GM23248 (cell line): ENCODE results near the gene KCNH2. TPM values are rescaled to one million over a fixed set of nuclear protein-coding genes. Genes with fewer than 3 reads are reported as not detected.
"Not testable (repeated sequence)": the region's sequence is repeated elsewhere in the genome, so short reads cannot be mapped to it uniquely, and the experiment has no call there.

Experiments used
- DNase-seq: peaks from one replicate; pipeline ENCODE4 v3.0.0-alpha.2; 2015
- H2AFZ ChIP-seq: fragments of 200-600 bp; sonication (generic); 2 replicates; pipeline ENCODE4 v1.6.1; 2016; ENCODE audit warnings: antibody characterized with exemption
- H3F3A ChIP-seq: fragments of 200-600 bp; sonication (generic); 2 replicates; pipeline ENCODE4 v1.6.1; 2016; ENCODE audit warnings: mild to moderate bottlenecking, antibody characterized with exemption, mixed run types; ENCODE audit not compliant: insufficient read depth
- H3K27ac ChIP-seq: fragments of 200-600 bp; sonication (generic); 2 replicates; pipeline ENCODE4 v1.5.1; 2016; ENCODE audit warnings: mild to moderate bottlenecking
- H3K27me3 ChIP-seq: fragments of 200-600 bp; sonication (generic); replicated peaks from 2 replicates; pipeline ENCODE4 v1.6.1; 2016; ENCODE audit warnings: mild to moderate bottlenecking; ENCODE audit not compliant: insufficient read depth
- H3K36me3 ChIP-seq: fragments of 200-600 bp; sonication (generic); 2 replicates; pipeline ENCODE4 v1.6.1; 2016; ENCODE audit warnings: low read depth, mild to moderate bottlenecking
- H3K4me1 ChIP-seq: fragments of 200-600 bp; sonication (generic); 2 replicates; pipeline ENCODE4 v1.6.1; 2016; ENCODE audit warnings: mild to moderate bottlenecking; ENCODE audit not compliant: insufficient read depth
- H3K4me2 ChIP-seq: fragments of 200-600 bp; sonication (generic); one replicate; pipeline ENCODE4 v1.6.1; 2016; ENCODE audit warnings: mild to moderate bottlenecking; ENCODE audit not compliant: unreplicated experiment
- H3K4me3 ChIP-seq: fragments of 200-600 bp; sonication (generic); 2 replicates; pipeline ENCODE4 v1.5.1; 2016; ENCODE audit warnings: mild to moderate bottlenecking
- H3K79me2 ChIP-seq: fragments of 200-600 bp; sonication (generic); 2 replicates; pipeline ENCODE4 v1.6.1; 2016; ENCODE audit warnings: mild to moderate bottlenecking; ENCODE audit not compliant: insufficient read depth
- H3K9ac ChIP-seq: fragments of 200-600 bp; sonication (generic); 2 replicates; pipeline ENCODE4 v1.6.1; 2016; ENCODE audit warnings: mild to moderate bottlenecking
- H3K9me2 ChIP-seq: fragments of 200-600 bp; sonication (generic); 2 replicates; pipeline ENCODE4 v1.6.1; 2016; ENCODE audit warnings: mixed run types, mild to moderate bottlenecking, moderate library complexity; ENCODE audit not compliant: insufficient read depth
- H3K9me3 ChIP-seq: fragments of 200-600 bp; sonication (generic); one replicate; pipeline ENCODE4 v1.6.1; 2017; ENCODE audit warnings: low read depth
- H4K20me1 ChIP-seq: fragments of 200-600 bp; sonication (generic); 2 replicates; pipeline ENCODE4 v1.6.0; 2016; ENCODE audit not compliant: insufficient read depth
- EZH2 ChIP-seq: fragments of 200-600 bp; sonication (generic); IDR thresholded peaks from 2 replicates; pipeline ENCODE4 v1.6.1; 2018; ENCODE audit warnings: antibody characterized with exemption, mild to moderate bottlenecking; ENCODE audit not compliant: insufficient read depth, poor library complexity, severe bottlenecking
- EZH2phosphoT487 ChIP-seq: fragments of 200-600 bp; sonication (generic); IDR thresholded peaks from 2 replicates; pipeline ENCODE4 v1.6.1; 2018; ENCODE audit warnings: antibody characterized with exemption, moderate library complexity, mild to moderate bottlenecking, low read depth; ENCODE audit not compliant: insufficient read depth
- WGBS, 2 experiments: methylation state at CpG; one replicate each; pipeline ENCODE4 v1.1.6; 2015 to 2017; ENCODE audit warnings: low lambda C conversion rate in 2 of 2, low coverage in 1 of 2; ENCODE audit errors: missing lambda C conversion rate in 2 of 2; 5-methylcytosine and 5-hydroxymethylcytosine counted together
- in situ Hi-C: fragments of 300-500 bp; cut with MboI; formaldehyde crosslinking; loops from 2 replicates; pipeline ENCODE4 v1.15.0; 2020
- polyA plus RNA-seq: library from polyadenylated mRNA; unstranded; fragments of >200 nt; fragmentation: Nextera tagmentation; extraction: Ambion mirVana; gene quantifications from 2 replicates; pipeline ENCODE4 v1.2.1, GENCODE V29; 2016
- total RNA-seq: library from RNA; depleted of rRNA; stranded (reverse); fragments of >200 nt; shearing (Covaris generic); gene quantifications from 2 replicates; pipeline ENCODE4 v1.2.3, GENCODE V29; 2014; rRNA removed

The KCNH2 gene, protein sequence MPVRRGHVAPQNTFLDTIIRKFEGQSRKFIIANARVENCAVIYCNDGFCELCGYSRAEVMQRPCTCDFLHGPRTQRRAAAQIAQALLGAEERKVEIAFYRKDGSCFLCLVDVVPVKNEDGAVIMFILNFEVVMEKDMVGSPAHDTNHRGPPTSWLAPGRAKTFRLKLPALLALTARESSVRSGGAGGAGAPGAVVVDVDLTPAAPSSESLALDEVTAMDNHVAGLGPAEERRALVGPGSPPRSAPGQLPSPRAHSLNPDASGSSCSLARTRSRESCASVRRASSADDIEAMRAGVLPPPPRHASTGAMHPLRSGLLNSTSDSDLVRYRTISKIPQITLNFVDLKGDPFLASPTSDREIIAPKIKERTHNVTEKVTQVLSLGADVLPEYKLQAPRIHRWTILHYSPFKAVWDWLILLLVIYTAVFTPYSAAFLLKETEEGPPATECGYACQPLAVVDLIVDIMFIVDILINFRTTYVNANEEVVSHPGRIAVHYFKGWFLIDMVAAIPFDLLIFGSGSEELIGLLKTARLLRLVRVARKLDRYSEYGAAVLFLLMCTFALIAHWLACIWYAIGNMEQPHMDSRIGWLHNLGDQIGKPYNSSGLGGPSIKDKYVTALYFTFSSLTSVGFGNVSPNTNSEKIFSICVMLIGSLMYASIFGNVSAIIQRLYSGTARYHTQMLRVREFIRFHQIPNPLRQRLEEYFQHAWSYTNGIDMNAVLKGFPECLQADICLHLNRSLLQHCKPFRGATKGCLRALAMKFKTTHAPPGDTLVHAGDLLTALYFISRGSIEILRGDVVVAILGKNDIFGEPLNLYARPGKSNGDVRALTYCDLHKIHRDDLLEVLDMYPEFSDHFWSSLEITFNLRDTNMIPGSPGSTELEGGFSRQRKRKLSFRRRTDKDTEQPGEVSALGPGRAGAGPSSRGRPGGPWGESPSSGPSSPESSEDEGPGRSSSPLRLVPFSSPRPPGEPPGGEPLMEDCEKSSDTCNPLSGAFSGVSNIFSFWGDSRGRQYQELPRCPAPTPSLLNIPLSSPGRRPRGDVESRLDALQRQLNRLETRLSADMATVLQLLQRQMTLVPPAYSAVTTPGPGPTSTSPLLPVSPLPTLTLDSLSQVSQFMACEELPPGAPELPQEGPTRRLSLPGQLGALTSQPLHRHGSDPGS
- not detected in 2 replicates for total RNA-seq
- not detected in 2 replicates for polyA plus RNA-seq

DNA sequence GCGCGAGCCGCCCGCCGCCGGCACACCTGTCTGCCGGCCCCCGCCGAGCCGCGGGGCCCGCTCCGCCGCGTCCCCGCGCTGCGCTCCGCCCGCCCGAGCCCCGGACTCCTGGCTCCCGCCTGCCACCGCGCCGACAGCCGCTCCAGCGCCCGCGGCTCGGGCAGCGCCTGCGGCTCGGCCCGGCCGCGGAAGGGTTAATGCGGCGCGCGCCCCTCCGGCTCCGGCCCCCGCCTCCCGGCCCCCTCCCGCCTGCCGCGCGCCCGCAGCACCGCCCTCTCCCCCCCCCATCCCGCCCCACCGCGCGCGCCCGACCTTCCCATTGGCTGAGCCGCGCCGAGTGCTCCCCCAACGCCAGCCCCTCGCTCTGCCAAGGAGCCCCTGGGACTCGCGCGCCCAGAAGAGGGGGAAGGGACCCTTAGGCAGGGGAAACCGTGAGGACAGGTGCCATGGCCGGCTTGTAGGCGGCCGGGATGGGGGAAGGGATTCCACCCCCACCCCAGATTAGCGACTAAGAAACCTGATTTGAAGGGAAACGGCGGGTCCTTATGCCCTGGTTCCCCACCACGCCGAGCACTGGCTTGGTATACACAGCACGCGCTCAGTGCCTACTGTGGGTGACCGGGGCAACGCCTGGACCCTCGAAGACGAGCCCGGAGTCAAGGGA lies at the start of gene KCNH2:
Gene KCNH2 (minus strand): TSS at position 196 of the 664 bp plus-strand sequence. CDS start 408 bp downstream, outside the sequence.
- H3K27me3 ChIP-seq, result peaks cover 49% of the 10 kb centered on the region
- H2AFZ ChIP-seq, result no peak within 1 kb of the TSS
- no peaks in the 10 kb centered on the region for H3F3A ChIP-seq
- H3K4me2 ChIP-seq, result no peak within 1 kb of the TSS
- in situ Hi-C loops, result no loop called here
- no peaks in the 10 kb centered on the region for H3K79me2 ChIP-seq
- H4K20me1 ChIP-seq, result no peaks in the 10 kb centered on the region
- no peak for TF ChIP-seq EZH2phosphoT487
- TF ChIP-seq EZH2, result no peak
- H3K4me3 ChIP-seq, result no peak within 1 kb of the TSS
- 2 to 6% methylated on average over 24 to 60 of the region's 81 CpGs for WGBS, 2 experiments
- no peaks in the 10 kb centered on the region for H3K36me3 ChIP-seq
- H3K9me2 ChIP-seq, result no peaks in the 10 kb centered on the region
- no peak for DNase-seq
- no peak within 1 kb of the TSS for H3K27ac ChIP-seq
- no peaks in the 10 kb centered on the region for H3K4me1 ChIP-seq
- no peaks in the 10 kb centered on the region for H3K9me3 ChIP-seq
- H3K9ac ChIP-seq, result no peak within 1 kb of the TSS

DNA sequence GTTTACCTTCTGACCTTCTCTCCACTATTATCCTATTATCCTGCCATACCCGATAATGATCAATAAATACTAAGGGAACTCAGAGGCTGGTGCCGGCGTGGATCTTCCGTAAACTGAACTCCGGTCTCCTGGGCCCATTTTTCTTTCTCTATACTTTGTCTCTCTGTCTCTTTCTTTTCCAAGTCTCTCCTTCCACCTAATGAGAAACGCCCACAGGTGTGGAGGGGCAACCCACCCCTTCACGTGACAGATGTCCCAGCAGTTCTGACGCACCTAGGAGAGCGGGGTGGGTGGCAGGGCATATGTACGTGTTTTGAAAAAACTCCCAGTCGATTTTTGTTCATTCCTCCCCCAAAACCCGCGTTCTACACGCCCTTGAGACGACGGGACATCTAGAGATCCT lies 49.6 kb upstream of the KCNH2 start:
- Histone ChIP-seq H2AFZ (peak overlapping the region; percentile 90), H3K9ac (peak overlapping the region; percentile 92), H3K4me2 (peak overlapping the region; percentile 88), H3K4me1 (peaks cover 10% of the 10 kb centered on the region; the same call in 1 of the 2 replicates), H3K79me2 (peaks cover 26% of the 10 kb centered on the region), H3K27ac (peak overlapping the region; percentile 46), H3K4me3 (peak overlapping the region; percentile 88)
- H3K9me2 ChIP-seq, DNase-seq, H3K36me3 ChIP-seq, H3K9me3 ChIP-seq, H3K27me3 ChIP-seq, H4K20me1 ChIP-seq, in situ Hi-C loops, H3F3A ChIP-seq: not testable (repeated sequence)
- 15 to 16% methylated on average over 16 of the region's 16 CpGs for WGBS, 2 experiments

DNA sequence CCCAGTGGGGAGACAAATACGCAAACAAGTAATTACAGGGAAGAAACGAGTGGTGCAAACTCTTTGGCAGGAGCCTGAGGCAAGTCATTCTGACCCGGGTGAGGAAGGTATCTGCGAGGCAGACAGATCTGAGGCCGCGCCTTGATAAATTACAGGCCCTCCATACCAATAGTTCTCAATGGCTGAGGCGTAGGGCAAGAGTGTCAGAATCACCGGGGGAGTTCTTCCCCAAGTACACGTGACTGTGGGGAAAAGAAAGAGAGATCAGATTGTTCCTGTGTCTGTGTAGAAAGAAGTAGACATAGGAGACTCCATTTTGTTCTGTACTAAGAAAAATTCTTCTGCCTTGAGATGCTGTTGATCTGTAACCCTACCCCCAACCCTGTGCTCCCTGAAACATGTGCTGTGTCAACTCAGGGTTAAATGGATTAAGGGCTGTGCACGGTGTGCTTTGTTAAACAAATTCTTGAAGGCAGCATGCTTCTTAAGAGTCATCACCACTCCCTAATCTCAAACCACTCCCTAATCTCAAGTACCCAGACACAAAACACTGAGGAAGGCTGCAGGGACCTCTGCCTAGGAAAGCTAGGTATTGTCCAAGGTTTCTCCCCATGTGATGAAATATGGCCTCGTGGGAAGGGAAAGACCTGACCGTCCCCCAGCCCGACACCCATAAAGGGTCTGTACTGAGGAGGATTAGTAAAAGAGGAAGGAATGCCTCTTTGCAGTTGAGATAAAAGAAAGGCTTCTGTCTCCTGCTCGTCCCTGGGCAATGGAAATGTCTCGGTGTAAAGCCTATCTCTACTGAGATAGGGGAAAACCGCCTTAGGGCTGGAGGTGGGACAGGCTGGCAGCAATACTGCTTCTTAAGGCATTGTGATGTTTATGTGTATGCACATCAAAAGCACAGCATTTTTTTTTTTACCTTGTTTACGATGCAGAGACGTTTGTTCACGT lies 48.9 kb upstream of the KCNH2 start:
- H3K36me3 ChIP-seq, H3K27me3 ChIP-seq, H3K9me2 ChIP-seq, H3F3A ChIP-seq, H3K4me2 ChIP-seq, H3K27ac ChIP-seq, in situ Hi-C loops, H3K9me3 ChIP-seq, H3K4me3 ChIP-seq, H4K20me1 ChIP-seq, DNase-seq: not testable (repeated sequence)
- 39 to 41% methylated on average over 19 of the region's 19 CpGs for WGBS, 2 experiments
- Histone ChIP-seq H3K4me1 (peaks cover 10% of the 10 kb centered on the region; the same call in 1 of the 2 replicates), H3K9ac (peak overlapping the region; percentile 92), H3K79me2 (peaks cover 19% of the 10 kb centered on the region), H2AFZ (peak overlapping the region; percentile 90)
